ENCODE data around the gene ADGRF3.

- TF ChIP-seq, protein P1, sequence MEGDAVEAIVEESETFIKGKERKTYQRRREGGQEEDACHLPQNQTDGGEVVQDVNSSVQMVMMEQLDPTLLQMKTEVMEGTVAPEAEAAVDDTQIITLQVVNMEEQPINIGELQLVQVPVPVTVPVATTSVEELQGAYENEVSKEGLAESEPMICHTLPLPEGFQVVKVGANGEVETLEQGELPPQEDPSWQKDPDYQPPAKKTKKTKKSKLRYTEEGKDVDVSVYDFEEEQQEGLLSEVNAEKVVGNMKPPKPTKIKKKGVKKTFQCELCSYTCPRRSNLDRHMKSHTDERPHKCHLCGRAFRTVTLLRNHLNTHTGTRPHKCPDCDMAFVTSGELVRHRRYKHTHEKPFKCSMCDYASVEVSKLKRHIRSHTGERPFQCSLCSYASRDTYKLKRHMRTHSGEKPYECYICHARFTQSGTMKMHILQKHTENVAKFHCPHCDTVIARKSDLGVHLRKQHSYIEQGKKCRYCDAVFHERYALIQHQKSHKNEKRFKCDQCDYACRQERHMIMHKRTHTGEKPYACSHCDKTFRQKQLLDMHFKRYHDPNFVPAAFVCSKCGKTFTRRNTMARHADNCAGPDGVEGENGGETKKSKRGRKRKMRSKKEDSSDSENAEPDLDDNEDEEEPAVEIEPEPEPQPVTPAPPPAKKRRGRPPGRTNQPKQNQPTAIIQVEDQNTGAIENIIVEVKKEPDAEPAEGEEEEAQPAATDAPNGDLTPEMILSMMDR (IDR thresholded peaks at IDR 0.05) = no peak
- TF ChIP-seq POLR2A (IDR thresholded peaks at IDR 0.05) (no peak), EP300 (IDR thresholded peaks at IDR 0.05) (no peak)
Measured at GRCh38 chr2:26356771-26357170, 10.2 kb upstream of the ADGRF3 start.
